ENCODE data around the gene MFAP2.
"Not testable (repeated sequence)": the region's sequence is repeated elsewhere in the genome, so short reads cannot be mapped to it uniquely, and the experiment has no call there.

The MFAP2 gene

GRCh38 chr1:16961297-16962133 is 18.9 kb downstream of the MFAP2 start:
- peak overlapping the region; percentile 62 for H3K27ac Mint-ChIP-seq (ENCODE audit: low read depth)
- H3K36me3 Mint-ChIP-seq (ENCODE audit: insufficient read depth) = peaks cover 6% of the 10 kb centered on the region

GRCh38 chr1:16960560-16961296 is 19.7 kb downstream of the MFAP2 start:
- peaks cover 20% of the 10 kb centered on the region for H3K4me1 Mint-ChIP-seq
- no peak overlapping the region for H3K27ac Mint-ChIP-seq (ENCODE audit: low read depth)
- H3K9me3 Mint-ChIP-seq = no peaks in the 10 kb centered on the region
- peak; percentile 85 for ATAC-seq (replicated peaks; ENCODE audit: extremely low read depth, poor library complexity, severe bottlenecking)
- H3K27me3 Mint-ChIP-seq = no peaks in the 10 kb centered on the region
- peaks cover 3% of the 10 kb centered on the region for H3K36me3 Mint-ChIP-seq (ENCODE audit: insufficient read depth)
- peak overlapping the region; percentile 84 for H3K4me3 Mint-ChIP-seq
- DNase-seq (ENCODE audit: low spot score in 2 of 2) = peak; percentile 50 to 61

More at GRCh38 chr1:16961297-16962133, 18.9 kb downstream of the MFAP2 start:
- Mint-ChIP-seq H3K27me3 (no peaks in the 10 kb centered on the region), H3K9me3 (no peaks in the 10 kb centered on the region), H3K4me1 (peaks cover 20% of the 10 kb centered on the region), H3K4me3 (peak overlapping the region; percentile 84)
- ATAC-seq (replicated peaks; ENCODE audit: extremely low read depth, poor library complexity, severe bottlenecking) = no peak
- DNase-seq (ENCODE audit: low spot score in 2 of 2) = no peak

- H3K9me3 Mint-ChIP-seq = no peaks in the 10 kb centered on the region
- H3K36me3 Mint-ChIP-seq (ENCODE audit: insufficient read depth) = peaks cover 4% of the 10 kb centered on the region
- H3K27ac Mint-ChIP-seq (ENCODE audit: low read depth) = peak overlapping the region; percentile 55
- ATAC-seq (replicated peaks; ENCODE audit: extremely low read depth, poor library complexity, severe bottlenecking) = no peak
- no peak overlapping the region for H3K4me3 Mint-ChIP-seq
- no peak for DNase-seq (ENCODE audit: low spot score in 2 of 2)
- no peaks in the 10 kb centered on the region for H3K27me3 Mint-ChIP-seq
- peaks cover 14% of the 10 kb centered on the region for H3K4me1 Mint-ChIP-seq
These were observed 21.9 kb downstream of the MFAP2 start for GRCh38 chr1:16958475-16958874.

DNA sequence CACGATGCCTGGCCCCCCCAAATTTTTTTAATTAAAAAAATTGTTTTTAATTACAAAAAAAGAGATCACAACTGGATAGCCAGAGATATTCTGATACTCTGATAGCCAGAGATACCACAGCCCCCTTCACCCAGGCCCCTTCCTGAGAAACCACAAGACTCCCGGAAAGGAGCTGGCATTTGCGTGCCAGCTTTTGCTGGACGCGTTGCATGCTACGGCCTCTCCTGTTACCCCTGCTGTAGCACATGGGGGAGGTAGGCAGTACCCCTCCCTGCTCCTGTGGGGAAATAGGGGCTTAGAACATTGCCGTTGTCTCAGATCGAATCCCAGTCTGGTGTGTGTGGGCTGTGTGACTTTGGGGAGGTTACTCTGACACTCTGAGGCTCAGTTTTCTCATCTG is 22.7 kb downstream of the MFAP2 start:
- Mint-ChIP-seq H3K9me3 (no peaks in the 10 kb centered on the region), H3K27ac (ENCODE audit: low read depth) (no peak overlapping the region)

GRCh38 chr1:16956775-16957174 is 23.6 kb downstream of the MFAP2 start:
- H3K9me3 Mint-ChIP-seq = no peaks in the 10 kb centered on the region
- peaks cover 13% of the 10 kb centered on the region for H3K4me1 Mint-ChIP-seq
- ATAC-seq (replicated peaks; ENCODE audit: extremely low read depth, poor library complexity, severe bottlenecking) (no peak), DNase-seq (ENCODE audit: low spot score in 2 of 2) (no peak)
- H3K36me3 Mint-ChIP-seq (ENCODE audit: insufficient read depth) = peaks cover 4% of the 10 kb centered on the region
- H3K27me3 Mint-ChIP-seq = no peaks in the 10 kb centered on the region
- no peak overlapping the region for H3K27ac Mint-ChIP-seq (ENCODE audit: low read depth)
- no peak overlapping the region for H3K4me3 Mint-ChIP-seq

More for the DNA sequence above, 22.7 kb downstream of the MFAP2 start:
- H3K27me3 Mint-ChIP-seq = no peaks in the 10 kb centered on the region
- H3K4me1 Mint-ChIP-seq = peaks cover 14% of the 10 kb centered on the region
- ATAC-seq (replicated peaks; ENCODE audit: extremely low read depth, poor library complexity, severe bottlenecking) (no peak), DNase-seq (ENCODE audit: low spot score in 2 of 2) (no peak)
- H3K36me3 Mint-ChIP-seq (ENCODE audit: insufficient read depth) = peaks cover 4% of the 10 kb centered on the region
- H3K4me3 Mint-ChIP-seq = no peak overlapping the region

DNA sequence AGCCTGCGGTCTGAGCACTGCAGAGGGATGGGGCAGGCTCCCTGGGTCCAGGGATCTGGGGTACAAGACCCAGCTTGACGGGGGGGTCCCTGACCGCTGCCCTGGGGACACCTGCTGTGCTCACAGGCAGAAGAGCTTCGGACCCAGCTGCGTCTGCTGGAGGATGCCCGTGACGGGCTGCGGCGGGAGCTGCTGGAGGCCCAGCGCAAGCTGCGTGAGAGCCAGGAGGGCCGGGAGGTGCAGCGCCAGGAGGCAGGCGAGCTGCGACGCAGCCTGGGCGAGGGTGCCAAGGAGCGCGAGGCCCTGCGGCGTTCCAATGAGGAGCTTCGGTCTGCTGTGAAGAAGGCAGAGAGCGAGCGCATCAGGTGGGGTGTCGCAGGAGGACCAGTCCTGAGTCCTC is 25.2 kb downstream of the MFAP2 start:
- ATAC-seq (replicated peaks; ENCODE audit: extremely low read depth, poor library complexity, severe bottlenecking) (no peak), DNase-seq (ENCODE audit: low spot score in 2 of 2) (no peak)
- H3K4me3 Mint-ChIP-seq = no peak overlapping the region
- peaks cover 2% of the 10 kb centered on the region for H3K36me3 Mint-ChIP-seq (ENCODE audit: insufficient read depth)
- H3K4me1 Mint-ChIP-seq = peaks cover 1% of the 10 kb centered on the region
- H3K9me3 Mint-ChIP-seq = no peaks in the 10 kb centered on the region
- no peak overlapping the region for H3K27ac Mint-ChIP-seq (ENCODE audit: low read depth)
- H3K27me3 Mint-ChIP-seq = no peaks in the 10 kb centered on the region

DNA sequence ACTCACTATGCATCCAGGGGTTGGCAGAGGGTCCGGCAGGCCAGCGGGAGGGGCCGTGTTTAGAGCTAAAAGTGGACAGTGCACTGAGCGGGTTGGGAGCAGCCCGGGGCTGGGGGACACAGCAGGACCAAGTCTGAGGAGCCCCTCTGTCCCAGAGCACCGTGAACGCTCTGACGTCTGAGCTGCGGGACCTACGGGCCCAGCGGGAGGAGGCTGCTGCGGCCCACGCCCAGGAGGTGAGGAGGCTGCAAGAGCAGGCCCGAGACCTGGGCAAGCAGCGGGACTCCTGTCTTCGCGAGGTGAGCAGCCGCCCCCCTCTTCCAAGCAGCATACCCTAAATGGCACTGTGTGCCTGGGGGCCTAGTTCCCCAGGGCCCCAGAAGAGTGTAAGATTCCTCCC is 25.8 kb downstream of the MFAP2 start:
- no peak overlapping the region for H3K27ac Mint-ChIP-seq (ENCODE audit: low read depth)
- no peaks in the 10 kb centered on the region for H3K9me3 Mint-ChIP-seq
- H3K36me3 Mint-ChIP-seq (ENCODE audit: insufficient read depth) = peaks cover 2% of the 10 kb centered on the region
- DNase-seq (ENCODE audit: low spot score in 2 of 2) (no peak), ATAC-seq (replicated peaks; ENCODE audit: extremely low read depth, poor library complexity, severe bottlenecking) (no peak)
- no peaks in the 10 kb centered on the region for H3K4me1 Mint-ChIP-seq
- no peak overlapping the region for H3K4me3 Mint-ChIP-seq
- no peaks in the 10 kb centered on the region for H3K27me3 Mint-ChIP-seq

GRCh38 chr1:16952376-16952775 is 28.0 kb downstream of the MFAP2 start:
- ATAC-seq (replicated peaks; ENCODE audit: extremely low read depth, poor library complexity, severe bottlenecking); H3K9me3 Mint-ChIP-seq; DNase-seq (ENCODE audit: low spot score in 2 of 2); H3K4me3 Mint-ChIP-seq; H3K4me1 Mint-ChIP-seq; H3K27me3 Mint-ChIP-seq; H3K27ac Mint-ChIP-seq (ENCODE audit: low read depth); H3K36me3 Mint-ChIP-seq (ENCODE audit: insufficient read depth): not testable (repeated sequence)

- DNase-seq (ENCODE audit: low spot score in 2 of 2); H3K27ac Mint-ChIP-seq (ENCODE audit: low read depth); H3K4me3 Mint-ChIP-seq; H3K4me1 Mint-ChIP-seq; H3K36me3 Mint-ChIP-seq (ENCODE audit: insufficient read depth); H3K9me3 Mint-ChIP-seq; H3K27me3 Mint-ChIP-seq; ATAC-seq (replicated peaks; ENCODE audit: extremely low read depth, poor library complexity, severe bottlenecking): not testable (repeated sequence)
These were observed 31.4 kb downstream of the MFAP2 start for GRCh38 chr1:16949026-16949425.

- H3K27ac Mint-ChIP-seq (ENCODE audit: low read depth); H3K4me1 Mint-ChIP-seq; H3K36me3 Mint-ChIP-seq (ENCODE audit: insufficient read depth); DNase-seq (ENCODE audit: low spot score in 2 of 2); H3K9me3 Mint-ChIP-seq; H3K27me3 Mint-ChIP-seq; H3K4me3 Mint-ChIP-seq; ATAC-seq (replicated peaks; ENCODE audit: extremely low read depth, poor library complexity, severe bottlenecking): not testable (repeated sequence)
These were observed 32.0 kb downstream of the MFAP2 start for GRCh38 chr1:16948282-16948891.

- Mint-ChIP-seq H3K27me3 (no peaks in the 10 kb centered on the region), H3K4me3 (no peak overlapping the region), H3K4me1 (no peaks in the 10 kb centered on the region), H3K36me3 (ENCODE audit: insufficient read depth) (peaks cover 12% of the 10 kb centered on the region), H3K9me3 (no peaks in the 10 kb centered on the region), H3K27ac (ENCODE audit: low read depth) (no peak overlapping the region)
- no peak for DNase-seq (ENCODE audit: low spot score in 2 of 2)
- ATAC-seq (replicated peaks; ENCODE audit: extremely low read depth, poor library complexity, severe bottlenecking) = no peak
These were observed 33.8 kb downstream of the MFAP2 start for GRCh38 chr1:16946646-16947045.

DNA sequence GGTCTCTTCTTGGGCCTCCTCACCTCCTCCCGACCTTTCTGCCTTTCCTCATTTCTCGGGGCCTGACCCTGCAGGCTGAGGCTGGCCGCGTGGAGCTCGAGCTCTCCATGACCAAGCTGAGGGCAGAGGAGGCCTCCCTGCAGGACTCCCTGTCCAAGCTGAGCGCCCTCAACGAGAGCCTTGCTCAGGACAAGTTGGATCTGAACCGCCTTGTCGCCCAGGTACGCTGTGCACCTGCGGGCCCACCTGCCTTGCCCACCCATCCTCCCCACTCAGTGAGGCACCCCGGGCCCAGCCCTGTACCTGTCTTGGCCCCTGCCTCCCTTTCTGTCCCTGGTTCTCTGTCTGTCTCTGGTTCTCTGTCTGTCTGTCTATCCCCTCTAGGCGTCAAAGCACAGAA is 34.2 kb downstream of the MFAP2 start:
- not testable (repeated sequence) for H3K27ac Mint-ChIP-seq (ENCODE audit: low read depth); H3K4me1 Mint-ChIP-seq; H3K4me3 Mint-ChIP-seq; H3K9me3 Mint-ChIP-seq; ATAC-seq (replicated peaks; ENCODE audit: extremely low read depth, poor library complexity, severe bottlenecking); DNase-seq (ENCODE audit: low spot score in 2 of 2); H3K27me3 Mint-ChIP-seq
- H3K36me3 Mint-ChIP-seq (ENCODE audit: insufficient read depth) = peaks cover 16% of the 10 kb centered on the region
